Measurements from ENCODE around the gene ITPKB.

DNA sequence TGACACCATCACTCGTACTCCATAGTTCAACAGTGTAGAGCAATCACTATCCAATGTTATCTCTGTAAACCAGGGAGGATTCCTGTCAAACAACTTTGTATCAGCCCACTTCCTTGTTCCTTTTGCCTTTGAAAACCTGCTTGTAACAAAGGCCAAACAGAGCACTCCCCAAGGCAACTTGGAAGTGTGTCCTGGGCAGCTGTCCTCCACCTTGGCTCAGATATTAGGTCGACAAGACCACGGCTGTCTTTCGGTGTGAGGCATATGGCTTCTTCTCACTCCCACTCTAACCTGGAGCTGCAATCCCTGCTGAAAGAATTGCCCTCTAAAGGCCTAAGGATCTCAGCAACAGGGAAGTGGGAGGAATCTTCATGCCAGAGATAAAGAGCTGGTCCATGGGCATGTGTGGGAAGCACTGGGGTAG lies 66.7 kb downstream of the ITPKB start:
- TF ChIP-seq NAIF1 (CRISPR knock-in tag; IDR thresholded peaks at IDR 0.05; ENCODE audit: borderline replicate concordance) (no peak), ZFP36 (IDR thresholded peaks at IDR 0.05; ENCODE audit: borderline replicate concordance, low read depth, low read length, partially characterized antibody) (no peak), KLF11 (CRISPR knock-in tag; IDR thresholded peaks at IDR 0.05) (no peak), ZKSCAN1 (IDR thresholded peaks at IDR 0.05; ENCODE audit: low read length) (no peak), SMC3 (IDR thresholded peaks at IDR 0.05; ENCODE audit: low read length) (no peak), SIN3A (IDR thresholded peaks at IDR 0.05; ENCODE audit: borderline replicate concordance, low read depth, low read length) (no peak), PCBP2 (optimal IDR thresholded peaks at IDR 0.05; ENCODE audit: low read depth, low read length, poor library complexity, severe bottlenecking) (no peak), POLR2AphosphoS5 (IDR thresholded peaks at IDR 0.05; ENCODE audit: low read depth, low read length) (no peak)
- TF ChIP-seq, protein P1, sequence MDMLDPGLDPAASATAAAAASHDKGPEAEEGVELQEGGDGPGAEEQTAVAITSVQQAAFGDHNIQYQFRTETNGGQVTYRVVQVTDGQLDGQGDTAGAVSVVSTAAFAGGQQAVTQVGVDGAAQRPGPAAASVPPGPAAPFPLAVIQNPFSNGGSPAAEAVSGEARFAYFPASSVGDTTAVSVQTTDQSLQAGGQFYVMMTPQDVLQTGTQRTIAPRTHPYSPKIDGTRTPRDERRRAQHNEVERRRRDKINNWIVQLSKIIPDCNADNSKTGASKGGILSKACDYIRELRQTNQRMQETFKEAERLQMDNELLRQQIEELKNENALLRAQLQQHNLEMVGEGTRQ (IDR thresholded peaks at IDR 0.05; ENCODE audit: low read depth, low read length): no peak
- TF ChIP-seq, protein P1 (CRISPR knock-in tag; IDR thresholded peaks at IDR 0.05; ENCODE audit: borderline replicate concordance): no peak
- TF ChIP-seq, protein P2, sequence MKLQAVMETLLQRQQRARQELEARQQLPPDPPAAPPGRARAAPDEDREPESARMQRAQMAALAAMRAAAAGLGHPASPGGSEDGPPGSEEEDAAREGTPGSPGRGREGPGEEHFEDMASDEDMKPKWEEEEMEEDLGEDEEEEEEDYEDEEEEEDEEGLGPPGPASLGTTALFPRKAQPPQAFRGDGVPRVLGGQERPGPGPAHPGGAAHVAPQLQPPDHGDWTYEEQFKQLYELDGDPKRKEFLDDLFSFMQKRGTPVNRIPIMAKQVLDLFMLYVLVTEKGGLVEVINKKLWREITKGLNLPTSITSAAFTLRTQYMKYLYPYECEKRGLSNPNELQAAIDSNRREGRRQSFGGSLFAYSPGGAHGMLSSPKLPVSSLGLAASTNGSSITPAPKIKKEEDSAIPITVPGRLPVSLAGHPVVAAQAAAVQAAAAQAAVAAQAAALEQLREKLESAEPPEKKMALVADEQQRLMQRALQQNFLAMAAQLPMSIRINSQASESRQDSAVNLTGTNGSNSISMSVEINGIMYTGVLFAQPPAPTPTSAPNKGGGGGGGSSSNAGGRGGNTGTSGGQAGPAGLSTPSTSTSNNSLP (IDR thresholded peaks at IDR 0.05; ENCODE audit: low read depth, low read length): no peak
- TF ChIP-seq, protein P3, sequence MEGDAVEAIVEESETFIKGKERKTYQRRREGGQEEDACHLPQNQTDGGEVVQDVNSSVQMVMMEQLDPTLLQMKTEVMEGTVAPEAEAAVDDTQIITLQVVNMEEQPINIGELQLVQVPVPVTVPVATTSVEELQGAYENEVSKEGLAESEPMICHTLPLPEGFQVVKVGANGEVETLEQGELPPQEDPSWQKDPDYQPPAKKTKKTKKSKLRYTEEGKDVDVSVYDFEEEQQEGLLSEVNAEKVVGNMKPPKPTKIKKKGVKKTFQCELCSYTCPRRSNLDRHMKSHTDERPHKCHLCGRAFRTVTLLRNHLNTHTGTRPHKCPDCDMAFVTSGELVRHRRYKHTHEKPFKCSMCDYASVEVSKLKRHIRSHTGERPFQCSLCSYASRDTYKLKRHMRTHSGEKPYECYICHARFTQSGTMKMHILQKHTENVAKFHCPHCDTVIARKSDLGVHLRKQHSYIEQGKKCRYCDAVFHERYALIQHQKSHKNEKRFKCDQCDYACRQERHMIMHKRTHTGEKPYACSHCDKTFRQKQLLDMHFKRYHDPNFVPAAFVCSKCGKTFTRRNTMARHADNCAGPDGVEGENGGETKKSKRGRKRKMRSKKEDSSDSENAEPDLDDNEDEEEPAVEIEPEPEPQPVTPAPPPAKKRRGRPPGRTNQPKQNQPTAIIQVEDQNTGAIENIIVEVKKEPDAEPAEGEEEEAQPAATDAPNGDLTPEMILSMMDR (CRISPR knock-in tag; IDR thresholded peaks at IDR 0.05): no peak
- TF ChIP-seq, protein P4, sequence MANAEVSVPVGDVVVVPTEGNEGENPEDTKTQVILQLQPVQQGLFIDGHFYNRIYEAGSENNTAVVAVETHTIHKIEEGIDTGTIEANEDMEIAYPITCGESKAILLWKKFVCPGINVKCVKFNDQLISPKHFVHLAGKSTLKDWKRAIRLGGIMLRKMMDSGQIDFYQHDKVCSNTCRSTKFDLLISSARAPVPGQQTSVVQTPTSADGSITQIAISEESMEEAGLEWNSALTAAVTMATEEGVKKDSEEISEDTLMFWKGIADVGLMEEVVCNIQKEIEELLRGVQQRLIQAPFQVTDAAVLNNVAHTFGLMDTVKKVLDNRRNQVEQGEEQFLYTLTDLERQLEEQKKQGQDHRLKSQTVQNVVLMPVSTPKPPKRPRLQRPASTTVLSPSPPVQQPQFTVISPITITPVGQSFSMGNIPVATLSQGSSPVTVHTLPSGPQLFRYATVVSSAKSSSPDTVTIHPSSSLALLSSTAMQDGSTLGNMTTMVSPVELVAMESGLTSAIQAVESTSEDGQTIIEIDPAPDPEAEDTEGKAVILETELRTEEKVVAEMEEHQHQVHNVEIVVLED (CRISPR knock-in tag; IDR thresholded peaks at IDR 0.05; ENCODE audit: borderline replicate concordance): no peak
- TF ChIP-seq, protein P5, sequence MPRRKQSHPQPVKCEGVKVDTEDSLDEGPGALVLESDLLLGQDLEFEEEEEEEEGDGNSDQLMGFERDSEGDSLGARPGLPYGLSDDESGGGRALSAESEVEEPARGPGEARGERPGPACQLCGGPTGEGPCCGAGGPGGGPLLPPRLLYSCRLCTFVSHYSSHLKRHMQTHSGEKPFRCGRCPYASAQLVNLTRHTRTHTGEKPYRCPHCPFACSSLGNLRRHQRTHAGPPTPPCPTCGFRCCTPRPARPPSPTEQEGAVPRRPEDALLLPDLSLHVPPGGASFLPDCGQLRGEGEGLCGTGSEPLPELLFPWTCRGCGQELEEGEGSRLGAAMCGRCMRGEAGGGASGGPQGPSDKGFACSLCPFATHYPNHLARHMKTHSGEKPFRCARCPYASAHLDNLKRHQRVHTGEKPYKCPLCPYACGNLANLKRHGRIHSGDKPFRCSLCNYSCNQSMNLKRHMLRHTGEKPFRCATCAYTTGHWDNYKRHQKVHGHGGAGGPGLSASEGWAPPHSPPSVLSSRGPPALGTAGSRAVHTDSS (CRISPR knock-in tag; conservative IDR thresholded peaks at IDR 0.05): no peak
